CD4-positive, alpha-beta T cell (primary cell): Measurements from ENCODE around the gene MIER1. TPM values are rescaled to one million over a fixed set of nuclear protein-coding genes. Genes with fewer than 3 reads are reported as not detected.

Experiments used
- ATAC-seq: fragments of 200-7000 bp; cut with Tn5 transposase; one replicate; pipeline ENCODE4 v1.10.0; 2022; ENCODE audit warnings: mild to moderate bottlenecking; ENCODE audit not compliant: poor library complexity
- CTCF ChIA-PET: fragments of 350-600 bp; sonication (Branson Sonifier 250); formaldehyde crosslinking; loops from one replicate; lab custom pipeline; 2021; ENCODE audit warnings: antibody characterized with exemption, inconsistent platforms; lab: Charles Lee
- POLR2A ChIA-PET: fragments of 350-600 bp; sonication (Branson Sonifier 250); formaldehyde crosslinking; loops from one replicate; lab custom pipeline; 2021; ENCODE audit warnings: antibody characterized with exemption, inconsistent platforms; lab: Charles Lee
- DNase-seq, 14 experiments: peaks; one replicate each; pipeline ENCODE4 v3.0.0-alpha.2; 2013 to 2020; ENCODE audit warnings: mixed read lengths in 2 of 14
- H3K27ac ChIP-seq, 2 donors: one replicate each; pipeline versions ENCODE4 v1.5.1 to v1.7.0; 2013; ENCODE audit warnings: low read length in 2 of 2, low read depth in 1 of 2, mild to moderate bottlenecking in 1 of 2
- H3K27me3 ChIP-seq, 2 experiments: 1 replicate in 1 of 2; 2 replicates in 1 of 2; pipeline versions ENCODE4 v1.6.1 to v1.7.0; 2013; ENCODE audit warnings: low read length in 2 of 2, control low read depth in 1 of 2, mild to moderate bottlenecking in 1 of 2, moderate library complexity in 1 of 2; ENCODE audit not compliant: insufficient read depth in 2 of 2, control insufficient read depth in 1 of 2
- H3K36me3 ChIP-seq: one replicate; pipeline ENCODE4 v1.6.1; 2013; ENCODE audit warnings: low read length, control low read depth; ENCODE audit not compliant: insufficient read depth
- H3K4me1 ChIP-seq: one replicate; pipeline ENCODE4 v1.6.1; 2013; ENCODE audit warnings: low read length, control low read depth; ENCODE audit not compliant: insufficient read depth
- H3K4me3 ChIP-seq: one replicate; pipeline ENCODE4 v1.5.1; 2013; ENCODE audit warnings: mild to moderate bottlenecking, low read length, moderate library complexity
- H3K9me3 ChIP-seq, 2 experiments: 1 replicate in 1 of 2; 2 replicates in 1 of 2; pipeline versions ENCODE4 v1.6.1 to v1.7.0; 2013; ENCODE audit warnings: low read length in 2 of 2, mild to moderate bottlenecking in 2 of 2, control low read depth in 1 of 2, moderate library complexity in 1 of 2; ENCODE audit not compliant: control insufficient read depth in 1 of 2, insufficient read depth in 1 of 2
- H3K27ac Mint-ChIP-seq: one replicate; pipeline ENCODE4 v1.8.0; 2020; ENCODE audit warnings: mixed read lengths
- H3K27me3 Mint-ChIP-seq: one replicate; pipeline ENCODE4 v1.8.0; 2021; ENCODE audit warnings: mixed read lengths
- H3K36me3 Mint-ChIP-seq: one replicate; pipeline ENCODE4 v1.8.0; 2021; ENCODE audit warnings: low read depth, mixed read lengths
- H3K4me1 Mint-ChIP-seq: one replicate; pipeline ENCODE4 v1.8.0; 2021; ENCODE audit warnings: low read depth, mixed read lengths
- H3K4me3 Mint-ChIP-seq: one replicate; pipeline ENCODE4 v1.8.0; 2020; ENCODE audit warnings: mild to moderate bottlenecking, mixed read lengths
- H3K9me3 Mint-ChIP-seq: one replicate; pipeline ENCODE4 v1.8.0; 2020; ENCODE audit warnings: mixed read lengths
- intact Hi-C, 2 experiments: fragments of 100-400 bp; cut with DNase I in 1 of 2; cut with micrococcal nuclease in 1 of 2; formaldehyde crosslinking; loops; one replicate each; pipeline versions ENCODE4 v1.15.1 to v1.9.0; 2023 to 2025; cut with DNase I, micrococcal nuclease
- total RNA-seq, 174 experiments: library from RNA in 2 of 174; stranded (reverse) in 2 of 174; gene quantifications; one replicate each; pipeline ENCODE4 v1.2.3 and lab custom pipeline; 2021 to 2026
- TF ChIP-seq, protein P1 (sequence below): fragments of 200-600 bp; IDR thresholded peaks from one replicate; pipeline ENCODE4 v1.8.0; 2022; ENCODE audit warnings: antibody characterized with exemption, mild to moderate bottlenecking

The MIER1 gene
- total RNA-seq, 2 experiments from 2014 or later = 106 to 107 TPM

DNA sequence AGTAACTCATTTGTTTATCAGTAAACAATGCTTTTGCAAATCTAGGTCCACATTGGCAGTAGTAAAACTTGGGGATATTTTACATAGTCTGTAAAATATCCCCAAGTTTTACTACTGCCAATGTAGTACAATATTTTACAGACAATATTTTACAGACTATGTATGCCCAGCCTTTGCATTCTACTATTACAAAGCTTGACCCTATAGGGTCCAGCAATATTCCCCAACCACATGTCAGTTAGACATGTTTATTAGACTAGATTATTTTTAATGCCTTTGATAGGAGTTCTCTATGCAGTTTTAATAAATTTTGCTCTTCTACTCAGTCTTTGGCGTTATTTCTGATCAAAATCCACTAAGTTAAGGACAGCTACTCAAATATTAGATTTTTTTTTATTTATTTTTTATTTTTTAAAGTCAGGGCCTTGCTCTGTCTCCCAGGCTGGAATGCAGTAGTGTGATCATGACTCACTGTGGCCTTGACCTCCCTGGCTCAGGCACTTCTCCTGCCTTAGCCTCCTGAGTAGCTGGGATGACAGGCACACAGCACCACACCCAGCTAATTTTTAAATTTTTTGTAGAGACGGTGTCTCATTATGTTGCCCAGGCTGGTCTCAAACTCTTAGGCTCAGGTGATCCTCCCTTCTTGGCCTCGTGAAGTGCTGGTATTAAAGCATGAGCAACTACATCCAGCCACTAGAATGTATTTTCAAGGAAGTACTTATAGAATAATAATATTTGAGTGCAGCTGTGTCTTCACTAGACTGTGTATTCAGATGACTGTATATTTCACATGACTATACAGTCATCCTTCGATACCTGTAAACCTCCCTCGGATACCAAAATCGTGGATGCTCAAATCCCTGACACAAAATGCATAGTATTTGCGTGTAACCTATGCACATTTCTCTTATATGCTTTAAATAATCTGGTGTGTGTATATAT lies 19.8 kb downstream of the MIER1 start:
- peaks cover 65% of the 10 kb centered on the region for H3K36me3 ChIP-seq
- DNase-seq (no peak), ATAC-seq (no peak)
- Mint-ChIP-seq H3K27ac (no peak overlapping the region), H3K4me3 (no peak overlapping the region), H3K9me3 (no peaks in the 10 kb centered on the region), H3K36me3 (peaks cover 83% of the 10 kb centered on the region), H3K4me1 (peaks cover 75% of the 10 kb centered on the region), H3K27me3 (no peaks in the 10 kb centered on the region)
- no peaks in the 10 kb centered on the region for H3K9me3 ChIP-seq
- H3K4me3 ChIP-seq = no peak overlapping the region
- no peak overlapping the region for H3K27ac ChIP-seq
- H3K27me3 ChIP-seq = no peaks in the 10 kb centered on the region
- POLR2A ChIA-PET = interaction anchor here (1.4 kb wide), 1 partner anchor 15 kb away, joined by 3 read pairs; no protein-coding TSS in a partner anchor
- peaks cover 18% of the 10 kb centered on the region for H3K4me1 ChIP-seq
- CTCF ChIA-PET = interaction anchor here (1.0 kb wide), 1 partner anchor 10 kb away, joined by 3 read pairs; no protein-coding TSS in a partner anchor
- TF ChIP-seq, protein P1, sequence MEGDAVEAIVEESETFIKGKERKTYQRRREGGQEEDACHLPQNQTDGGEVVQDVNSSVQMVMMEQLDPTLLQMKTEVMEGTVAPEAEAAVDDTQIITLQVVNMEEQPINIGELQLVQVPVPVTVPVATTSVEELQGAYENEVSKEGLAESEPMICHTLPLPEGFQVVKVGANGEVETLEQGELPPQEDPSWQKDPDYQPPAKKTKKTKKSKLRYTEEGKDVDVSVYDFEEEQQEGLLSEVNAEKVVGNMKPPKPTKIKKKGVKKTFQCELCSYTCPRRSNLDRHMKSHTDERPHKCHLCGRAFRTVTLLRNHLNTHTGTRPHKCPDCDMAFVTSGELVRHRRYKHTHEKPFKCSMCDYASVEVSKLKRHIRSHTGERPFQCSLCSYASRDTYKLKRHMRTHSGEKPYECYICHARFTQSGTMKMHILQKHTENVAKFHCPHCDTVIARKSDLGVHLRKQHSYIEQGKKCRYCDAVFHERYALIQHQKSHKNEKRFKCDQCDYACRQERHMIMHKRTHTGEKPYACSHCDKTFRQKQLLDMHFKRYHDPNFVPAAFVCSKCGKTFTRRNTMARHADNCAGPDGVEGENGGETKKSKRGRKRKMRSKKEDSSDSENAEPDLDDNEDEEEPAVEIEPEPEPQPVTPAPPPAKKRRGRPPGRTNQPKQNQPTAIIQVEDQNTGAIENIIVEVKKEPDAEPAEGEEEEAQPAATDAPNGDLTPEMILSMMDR = no peak
- intact Hi-C loops = no loop called here

GRCh38 chr1:66945316-66945715 lies 20.5 kb downstream of the MIER1 start:
- ChIA-PET POLR2A (interaction anchor here (0.9 to 1.4 kb wide), 3 partner anchors 15 to 21 kb away, joined by 3 to 4 read pairs (median 4); partner anchors contain the start of genes DNAI4 and MIER1), CTCF (no interaction called here)
- H3K27ac Mint-ChIP-seq = no peak overlapping the region
- ATAC-seq = no peak
- no peaks in the 10 kb centered on the region for H3K27me3 ChIP-seq
- peaks cover 69% of the 10 kb centered on the region for H3K4me1 Mint-ChIP-seq
- no peak for DNase-seq
- H3K4me1 ChIP-seq = peaks cover 18% of the 10 kb centered on the region
- no peaks in the 10 kb centered on the region for H3K9me3 Mint-ChIP-seq
- H3K4me3 ChIP-seq = no peak overlapping the region
- no peak overlapping the region for H3K27ac ChIP-seq
- peaks cover 67% of the 10 kb centered on the region for H3K36me3 ChIP-seq
- intact Hi-C loops = no loop called here
- TF ChIP-seq, protein P1 = no peak
- no peaks in the 10 kb centered on the region for H3K27me3 Mint-ChIP-seq
- H3K9me3 ChIP-seq = no peaks in the 10 kb centered on the region
- no peak overlapping the region for H3K4me3 Mint-ChIP-seq
- peaks cover 83% of the 10 kb centered on the region for H3K36me3 Mint-ChIP-seq

DNA sequence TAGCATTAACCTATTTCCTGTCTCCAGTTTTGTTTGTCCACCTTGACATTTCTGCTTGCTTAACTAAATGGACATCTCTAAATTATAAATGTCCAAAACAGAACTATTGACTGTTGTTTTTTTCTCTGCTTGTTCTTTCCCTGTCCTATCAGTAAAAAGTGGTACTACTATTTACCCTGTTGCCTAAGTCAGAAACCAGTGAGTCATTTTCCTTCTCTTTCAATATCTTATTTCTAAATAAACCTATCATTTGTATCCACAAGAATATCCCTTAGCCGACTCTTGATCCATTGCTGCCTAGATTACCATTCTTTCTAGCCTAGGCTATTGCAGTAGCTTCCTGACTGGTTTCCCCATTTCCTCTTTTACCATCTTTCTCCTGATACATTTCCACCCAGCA lies 22.5 kb downstream of the MIER1 start:
- H3K27ac Mint-ChIP-seq = peak overlapping the region; percentile 19
- Histone ChIP-seq H3K27ac (no peak overlapping the region), H3K9me3 (no peaks in the 10 kb centered on the region), H3K4me1 (peaks cover 13% of the 10 kb centered on the region), H3K36me3 (peaks cover 77% of the 10 kb centered on the region), H3K27me3 (no peaks in the 10 kb centered on the region), H3K4me3 (no peak overlapping the region)
- CTCF ChIA-PET = interaction anchor here (1.3 kb wide), 1 partner anchor 13 kb away, joined by 5 read pairs; no protein-coding TSS in a partner anchor
- no peak for ATAC-seq
- peaks cover 82% of the 10 kb centered on the region for H3K36me3 Mint-ChIP-seq
- H3K4me1 Mint-ChIP-seq = peaks cover 59% of the 10 kb centered on the region
- TF ChIP-seq, protein P1 = no peak
- H3K27me3 Mint-ChIP-seq = no peaks in the 10 kb centered on the region
- no peaks in the 10 kb centered on the region for H3K9me3 Mint-ChIP-seq
- DNase-seq = no peak
- H3K4me3 Mint-ChIP-seq = no peak overlapping the region
- intact Hi-C loops = no loop called here
- POLR2A ChIA-PET = interaction anchor here (1.0 to 1.4 kb wide), 3 partner anchors 10 to 22 kb away, joined by 3 to 6 read pairs (median 3); partner anchors contain the start of genes DNAI4 and MIER1
